K562 (cell line): Measurements from ENCODE around the gene SFRP2. TPM values are rescaled to one million over a fixed set of nuclear protein-coding genes. Genes with fewer than 3 reads are reported as not detected.

Experiments
- ATAC-seq: fragments of 200-7000 bp; cut with Tn5 transposase; 3 replicates; pipeline ENCODE4 v1.9.1; 2020; ENCODE audit warnings: moderate library complexity
- BruUV-seq: library from RNA; stranded (reverse); fragments of 400-500 nt; replicated peaks from 2 replicates; lab custom pipeline; 2021; lab: Mats Ljungman, UMichigan
- CTCF ChIA-PET: fragments of 300-600 bp; formaldehyde crosslinking; extraction: SDS; loops from one replicate; lab custom pipeline; 2021; ENCODE audit warnings: low intra/inter-chr PET ratio; lab: Yijun Ruan, JAX
- POLR2A ChIA-PET: fragments of 300-600, 350-650 bp; sonication (Branson Sonifier 250); formaldehyde crosslinking; extraction: SDS; loops from one replicate; lab custom pipeline; 2021; ENCODE audit warnings: antibody characterized with exemption, inconsistent platforms; lab: Yijun Ruan, JAX
- DNase-seq, 4 experiments: peaks; one replicate each; pipeline versions ENCODE4 v3.0.0 to v3.0.0-alpha.2; 2011 to 2018; ENCODE audit warnings: low spot score in 3 of 4, mixed read lengths in 3 of 4; ENCODE audit errors: extremely low read depth in 1 of 4
- FAIRE-seq: peaks from 2 replicates; lab custom pipeline; 2011; peaks lifted over from hg19 to GRCh38; lab: Jason Lieb, UNC
- H2AFZ ChIP-seq: 2 replicates; pipeline ENCODE4 v1.6.0; 2011; ENCODE audit warnings: low read depth, low read length, control low read depth, inconsistent platforms
- H3K27ac ChIP-seq: fragments of 200-600 bp; 3 replicates; pipeline ENCODE4 v1.8.0; 2011; ENCODE audit warnings: low read depth, mild to moderate bottlenecking, control low read depth, inconsistent platforms, low read length, moderate library complexity, mixed read lengths; ENCODE audit errors: extremely low read depth
- H3K27me3 ChIP-seq, 2 experiments: fragments of 300-600 bp in 1 of 2; 2 replicates in 1 of 2; 3 replicates in 1 of 2; pipeline versions ENCODE4 v1.6.0 to v1.8.0; 2011; ENCODE audit warnings: inconsistent platforms in 2 of 2, low read length in 2 of 2, mild to moderate bottlenecking in 1 of 2, mixed read lengths in 1 of 2, moderate library complexity in 1 of 2; ENCODE audit not compliant: control insufficient read depth in 2 of 2, insufficient read depth in 2 of 2
- H3K36me3 ChIP-seq: fragments of 300-600 bp; 3 replicates; pipeline ENCODE4 v1.8.0; 2011; ENCODE audit warnings: mild to moderate bottlenecking, low read length, inconsistent platforms; ENCODE audit not compliant: control insufficient read depth, insufficient read depth
- H3K4me1 ChIP-seq, 2 experiments: fragments of 200-600 bp in 1 of 2; replicated peaks in 1 of 2; 2 replicates in 1 of 2; 3 replicates in 1 of 2; pipeline versions ENCODE4 v1.5.1 to v1.8.0; 2011; ENCODE audit warnings: inconsistent platforms in 2 of 2, low read length in 2 of 2, mild to moderate bottlenecking in 1 of 2, mixed read lengths in 1 of 2, moderate library complexity in 1 of 2; ENCODE audit not compliant: control insufficient read depth in 2 of 2, insufficient read depth in 2 of 2
- H3K4me2 ChIP-seq: 2 replicates; pipeline ENCODE4 v1.6.1; 2011; ENCODE audit warnings: low read length, control low read depth, inconsistent platforms, mixed read lengths; ENCODE audit not compliant: insufficient read depth
- H3K4me3 ChIP-seq: fragments of 200-600 bp; sonication (generic), shearing (Covaris generic); 2 replicates; pipeline ENCODE4 v1.5.1; 2016; ENCODE audit warnings: control low read depth, inconsistent platforms
- H3K79me2 ChIP-seq: fragments of 200-600 bp; 3 replicates; pipeline ENCODE4 v1.8.0; 2011; ENCODE audit warnings: low read length, inconsistent platforms; ENCODE audit not compliant: control insufficient read depth, insufficient read depth
- H3K9ac ChIP-seq, 2 experiments: 2 replicates each; pipeline versions ENCODE4 v1.6.0 to v1.6.1; 2011; ENCODE audit warnings: low read depth in 2 of 2, low read length in 2 of 2, control low read depth in 1 of 2, inconsistent platforms in 1 of 2, mild to moderate bottlenecking in 1 of 2, mixed read lengths in 1 of 2; ENCODE audit not compliant: insufficient read depth in 1 of 2
- H3K9me1 ChIP-seq: one replicate; pipeline ENCODE4 v1.6.0; 2011; ENCODE audit warnings: inconsistent platforms, mild to moderate bottlenecking, low read length, moderate library complexity; ENCODE audit not compliant: control insufficient read depth, insufficient read depth
- H3K9me3 ChIP-seq: replicated peaks from 2 replicates; pipeline ENCODE4 v1.5.1; 2011; ENCODE audit warnings: low read depth, low read length, inconsistent platforms; ENCODE audit not compliant: control insufficient read depth, insufficient read depth
- H4K20me1 ChIP-seq: replicated peaks from 2 replicates; pipeline ENCODE4 v1.6.1; 2011; ENCODE audit warnings: low read length, inconsistent platforms, mixed read lengths; ENCODE audit not compliant: control insufficient read depth, insufficient read depth
- WGBS: fragments of 100-300 bp; shearing (Covaris generic); methylation state at CpG from one replicate; pipeline ENCODE4 v1.1.6; 2016; ENCODE audit warnings: low coverage, mixed read lengths; ENCODE audit not compliant: insufficient coverage; ENCODE audit errors: missing lambda C conversion rate; 5-methylcytosine and 5-hydroxymethylcytosine counted together
- in situ Hi-C: fragments of 300-500 bp; cut with MboI; formaldehyde crosslinking; loops from 4 replicates; pipeline ENCODE4 v1.15.0; 2018; ENCODE audit warnings: inconsistent platforms, mixed read lengths
- intact Hi-C: fragments of 100-400 bp; cut with micrococcal nuclease; formaldehyde crosslinking; loops from 2 replicates; pipeline ENCODE4 v1.14.2; 2022
- polyA plus RNA-seq, 8 experiments: library from polyadenylated mRNA; depleted of rRNA in 4 of 8; stranded (reverse) in 5 of 8; unstranded in 3 of 8; fragments of >200 nt; fragmentation: Nextera tagmentation in 2 of 8; fragmentation: Illumina TruSeq in 1 of 8; extraction: Ambion mirVana in 2 of 8; extraction: Trizol in 1 of 8; gene quantifications; 2 replicates each; pipeline versions ENCODE4 v1.2.1 to v1.2.3, GENCODE V29; 2011 to 2014; ENCODE audit warnings: inconsistent platforms in 1 of 8, missing spikeins in 1 of 8
- total RNA-seq, 7 experiments: library from RNA; depleted of rRNA in 6 of 7; stranded (reverse); fragments of >200 nt in 6 of 7; fragmentation: Illumina TruSeq in 2 of 7; extraction: Trizol in 2 of 7; gene quantifications; 2 replicates each; pipeline versions ENCODE4 v1.2.1 to v1.2.3, GENCODE V29; 2011 to 2021; ENCODE audit warnings: low replicate concordance in 1 of 7
- TF ChIP-seq, protein P1 (sequence below), 3 experiments: IDR thresholded peaks in 2 of 3; conservative IDR thresholded peaks in 1 of 3; 2 replicates each; pipeline ENCODE4 v1.5.1; 2011 to 2012; ENCODE audit warnings: low read length in 3 of 3, mild to moderate bottlenecking in 3 of 3, control low read depth in 2 of 3, improper control_type of control experiment in 1 of 3, inconsistent platforms in 1 of 3, low read depth in 1 of 3, mixed read lengths in 1 of 3, moderate library complexity in 1 of 3; ENCODE audit not compliant: insufficient read depth in 2 of 3
- TF ChIP-seq, protein P2 (sequence below): sonication (generic); formaldehyde crosslinking; IDR thresholded peaks from 2 replicates; pipeline ENCODE4 v1.9.0; 2022; ENCODE audit warnings: mild to moderate bottlenecking, missing genetic modification reagents

Gene SFRP2
- total and polyA plus RNA-seq, 9 of the 15 experiments (the other 6 are each of a cell fraction or from before 2014, with no cell fraction given): 0.29 TPM; not detected in 8

DNA sequence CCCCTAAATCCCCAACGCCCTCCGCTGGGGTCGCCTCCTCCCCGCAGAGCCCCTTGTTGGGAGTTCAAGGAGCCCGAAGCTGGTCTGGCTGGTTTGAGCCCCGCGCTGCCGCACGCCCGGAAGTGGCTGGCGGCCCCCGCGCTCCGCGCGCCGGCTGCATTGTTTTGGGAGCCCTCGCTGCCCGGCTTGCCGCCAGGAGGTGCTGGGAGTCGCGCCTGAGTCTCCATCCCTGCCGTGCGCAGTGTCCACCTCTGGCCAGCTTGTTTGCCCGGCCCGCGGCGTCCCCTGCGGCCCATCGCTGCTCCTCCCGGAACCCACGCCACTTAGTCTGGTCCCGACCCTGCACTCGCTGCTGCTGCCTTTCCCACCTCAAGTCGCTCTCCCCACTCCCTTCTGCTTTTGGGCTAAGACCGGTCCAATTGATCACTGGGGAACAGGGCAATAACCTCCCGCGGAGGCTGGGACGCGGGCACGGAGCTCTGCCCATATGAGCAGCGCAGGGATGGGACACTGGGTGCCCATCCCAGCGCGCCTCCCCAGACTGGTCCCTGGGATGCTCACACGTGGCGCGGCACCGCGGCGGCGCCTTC lies 2.2 kb upstream of the SFRP2 start:
- H2AFZ ChIP-seq: no peak overlapping the region

More for the DNA sequence above, 2.2 kb upstream of the SFRP2 start:
- in situ Hi-C loops (no loop called here), intact Hi-C loops (no loop called here)
- peaks cover 37 to 60% of the 10 kb centered on the region in 2 experiments for H3K27me3 ChIP-seq
- H3K9ac ChIP-seq: no peak overlapping the region
- H3K36me3 ChIP-seq: no peaks in the 10 kb centered on the region
- ChIA-PET CTCF (no interaction called here), POLR2A (interaction anchor here (0.6 kb wide), 1 partner anchor 15 kb away, joined by 3 read pairs; no protein-coding TSS in a partner anchor)
- no peak overlapping the region for H3K27ac ChIP-seq
- no peak overlapping the region for H3K4me2 ChIP-seq
- no TSS peak for BruUV-seq
- TF ChIP-seq, protein P1, sequence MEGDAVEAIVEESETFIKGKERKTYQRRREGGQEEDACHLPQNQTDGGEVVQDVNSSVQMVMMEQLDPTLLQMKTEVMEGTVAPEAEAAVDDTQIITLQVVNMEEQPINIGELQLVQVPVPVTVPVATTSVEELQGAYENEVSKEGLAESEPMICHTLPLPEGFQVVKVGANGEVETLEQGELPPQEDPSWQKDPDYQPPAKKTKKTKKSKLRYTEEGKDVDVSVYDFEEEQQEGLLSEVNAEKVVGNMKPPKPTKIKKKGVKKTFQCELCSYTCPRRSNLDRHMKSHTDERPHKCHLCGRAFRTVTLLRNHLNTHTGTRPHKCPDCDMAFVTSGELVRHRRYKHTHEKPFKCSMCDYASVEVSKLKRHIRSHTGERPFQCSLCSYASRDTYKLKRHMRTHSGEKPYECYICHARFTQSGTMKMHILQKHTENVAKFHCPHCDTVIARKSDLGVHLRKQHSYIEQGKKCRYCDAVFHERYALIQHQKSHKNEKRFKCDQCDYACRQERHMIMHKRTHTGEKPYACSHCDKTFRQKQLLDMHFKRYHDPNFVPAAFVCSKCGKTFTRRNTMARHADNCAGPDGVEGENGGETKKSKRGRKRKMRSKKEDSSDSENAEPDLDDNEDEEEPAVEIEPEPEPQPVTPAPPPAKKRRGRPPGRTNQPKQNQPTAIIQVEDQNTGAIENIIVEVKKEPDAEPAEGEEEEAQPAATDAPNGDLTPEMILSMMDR (IDR thresholded peaks at IDR 0.05 in 2 of 3, conservative IDR thresholded peaks at IDR 0.05 in 1 of 3; ENCODE audit: insufficient read depth in 2 of 3, low read depth in 1 of 3, low read length in 3 of 3): peak in 1 of 3 experiments; percentile 10; a peak in 1 of 6 replicates
- TF ChIP-seq, protein P2, sequence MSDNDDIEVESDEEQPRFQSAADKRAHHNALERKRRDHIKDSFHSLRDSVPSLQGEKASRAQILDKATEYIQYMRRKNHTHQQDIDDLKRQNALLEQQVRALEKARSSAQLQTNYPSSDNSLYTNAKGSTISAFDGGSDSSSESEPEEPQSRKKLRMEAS: no peak
- H3K4me3 ChIP-seq: no peak overlapping the region
- DNase-seq (no peak), FAIRE-seq (no peak), ATAC-seq (peak; percentile 65)
- H3K79me2 ChIP-seq: no peaks in the 10 kb centered on the region
- H3K9me1 ChIP-seq: no peaks in the 10 kb centered on the region
- WGBS: 39% methylated on average over 39 of the region's 51 CpGs
- H3K9me3 ChIP-seq: no peaks in the 10 kb centered on the region
- H3K4me1 ChIP-seq: peaks cover 0 to 30% of the 10 kb centered on the region in 2 experiments; a peak in 2 of 5 replicates
- H4K20me1 ChIP-seq: peaks cover 3% of the 10 kb centered on the region; the same call in 1 of the 2 replicates
